NT2/D1 (cell line): ENCODE data around the gene TGFA.

Source experiments
- DNase-seq: peaks from one replicate; pipeline ENCODE4 v3.0.0-alpha.2; 2011; ENCODE audit warnings: low read depth, low spot score
- H3K27me3 ChIP-seq: 2 replicates; pipeline ENCODE4 v1.6.0; 2011; ENCODE audit warnings: mild to moderate bottlenecking; ENCODE audit not compliant: insufficient read length, insufficient read depth
- H3K36me3 ChIP-seq: 2 replicates; pipeline ENCODE4 v1.6.1; 2011; ENCODE audit warnings: mild to moderate bottlenecking, low read length, mixed read lengths; ENCODE audit not compliant: insufficient read depth, insufficient read length
- H3K4me1 ChIP-seq: 2 replicates; pipeline ENCODE4 v1.5.1; 2011; ENCODE audit not compliant: insufficient read depth, insufficient read length
- H3K4me3 ChIP-seq: 2 replicates; pipeline ENCODE4 v1.5.1; 2011; ENCODE audit warnings: low read depth; ENCODE audit not compliant: insufficient read length
- H3K9ac ChIP-seq: 2 replicates; pipeline ENCODE4 v1.6.0; 2011; ENCODE audit warnings: low read depth; ENCODE audit not compliant: insufficient read length
- H3K9me3 ChIP-seq: 2 replicates; pipeline ENCODE4 v1.5.1; 2011; ENCODE audit warnings: mild to moderate bottlenecking, low read length; ENCODE audit not compliant: insufficient read depth
- SUZ12 ChIP-seq: IDR thresholded peaks from 2 replicates; pipeline ENCODE4 v1.6.1; 2011; ENCODE audit not compliant: insufficient read length, insufficient read depth; ENCODE audit errors: extremely low read depth
- YY1 ChIP-seq: IDR thresholded peaks from 2 replicates; pipeline ENCODE4 v1.6.1; 2011; ENCODE audit not compliant: insufficient read length, insufficient read depth
- ZNF274 ChIP-seq: IDR thresholded peaks from 2 replicates; pipeline ENCODE4 v1.6.1; 2011; ENCODE audit warnings: mild to moderate bottlenecking, low read depth, low read length

The TGFA gene

DNA sequence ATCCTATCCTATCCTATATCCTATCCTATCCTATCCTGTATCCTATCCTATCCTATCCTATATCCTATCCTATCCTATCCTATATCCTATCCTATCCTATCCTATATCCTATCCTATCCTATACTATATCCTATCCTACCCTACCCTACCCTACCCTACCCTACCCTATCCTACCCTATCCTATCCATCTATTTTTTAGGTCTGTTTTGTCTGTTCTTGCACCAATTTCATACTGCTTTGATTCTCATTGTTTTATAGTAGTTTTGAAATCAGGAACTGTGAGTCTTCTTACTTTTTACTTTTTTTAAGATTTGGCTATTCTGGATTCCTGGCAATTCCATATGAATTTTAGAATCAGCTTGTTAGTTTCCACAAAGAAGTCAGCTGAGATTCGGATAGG, 118.5 kb downstream of the TGFA start:
- Histone ChIP-seq H3K4me1 (no peaks in the 10 kb centered on the region), H3K4me3 (no peak overlapping the region), H3K36me3 (no peaks in the 10 kb centered on the region), H3K27me3 (peaks cover 27% of the 10 kb centered on the region), H3K9me3 (no peaks in the 10 kb centered on the region), H3K9ac (no peak overlapping the region)
- no peak for TF ChIP-seq YY1
- TF ChIP-seq SUZ12 = no peak
- TF ChIP-seq ZNF274 = no peak
- no peak for DNase-seq

DNA sequence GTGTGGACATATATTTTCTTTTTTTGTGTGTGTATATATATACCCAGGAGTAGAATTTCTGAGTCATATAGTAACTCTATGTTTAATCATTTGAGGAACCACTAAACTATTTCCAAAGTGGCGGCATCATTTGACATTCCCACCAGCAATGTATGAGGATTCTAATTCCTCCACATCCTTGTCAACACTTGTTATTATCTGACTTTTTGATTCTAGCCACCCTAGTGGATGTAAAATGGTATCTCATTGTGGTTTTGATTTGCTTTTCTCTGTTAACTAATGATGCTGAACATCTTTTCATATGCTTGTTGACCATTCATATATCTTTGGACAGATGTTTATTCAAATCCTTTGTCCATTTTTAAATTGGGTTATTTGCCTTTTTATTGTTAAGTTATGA, 120.3 kb downstream of the TGFA start:
- no peak overlapping the region for H3K9ac ChIP-seq
- TF ChIP-seq ZNF274 = no peak
- TF ChIP-seq YY1 = no peak
- H3K27me3 ChIP-seq = peaks cover 27% of the 10 kb centered on the region
- no peak overlapping the region for H3K4me3 ChIP-seq
- no peaks in the 10 kb centered on the region for H3K36me3 ChIP-seq
- no peaks in the 10 kb centered on the region for H3K4me1 ChIP-seq
- DNase-seq = no peak
- H3K9me3 ChIP-seq = no peaks in the 10 kb centered on the region

DNA sequence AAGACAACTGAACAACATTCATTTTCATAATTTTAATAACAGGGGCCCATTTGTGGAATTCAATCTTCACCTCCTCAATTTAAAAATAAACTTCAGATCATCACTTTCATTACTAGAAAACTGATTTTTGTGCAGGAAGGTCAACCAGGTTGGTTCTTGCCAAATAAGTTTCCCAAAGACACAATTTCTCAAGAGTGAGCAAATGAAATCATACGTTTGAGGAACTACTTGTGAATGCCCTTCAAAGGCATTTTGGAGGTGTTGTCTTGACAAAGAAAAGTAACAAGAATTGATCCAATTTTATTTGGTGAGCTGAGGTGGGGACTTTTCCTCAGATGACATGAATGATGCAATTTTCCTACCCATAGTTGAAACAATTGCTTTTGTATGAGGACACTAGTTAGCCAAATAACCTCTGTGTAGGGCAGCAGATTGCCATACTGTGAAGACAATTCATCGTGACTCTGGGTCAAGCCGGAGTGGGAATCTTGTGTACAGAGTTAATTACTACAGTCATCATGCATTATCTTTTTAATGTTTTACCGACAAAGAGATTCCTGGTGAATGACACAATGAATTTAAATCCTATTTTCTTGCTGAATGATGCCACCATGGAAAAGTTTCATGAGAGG, 121.8 kb downstream of the TGFA start:
- H3K4me3 ChIP-seq = no peak overlapping the region
- peaks cover 23% of the 10 kb centered on the region for H3K27me3 ChIP-seq
- no peaks in the 10 kb centered on the region for H3K36me3 ChIP-seq
- no peak overlapping the region for H3K9ac ChIP-seq
- H3K9me3 ChIP-seq = no peaks in the 10 kb centered on the region
- H3K4me1 ChIP-seq = no peaks in the 10 kb centered on the region
- no peak for TF ChIP-seq SUZ12
- no peak for TF ChIP-seq YY1
- no peak for TF ChIP-seq ZNF274
- no peak for DNase-seq

DNA sequence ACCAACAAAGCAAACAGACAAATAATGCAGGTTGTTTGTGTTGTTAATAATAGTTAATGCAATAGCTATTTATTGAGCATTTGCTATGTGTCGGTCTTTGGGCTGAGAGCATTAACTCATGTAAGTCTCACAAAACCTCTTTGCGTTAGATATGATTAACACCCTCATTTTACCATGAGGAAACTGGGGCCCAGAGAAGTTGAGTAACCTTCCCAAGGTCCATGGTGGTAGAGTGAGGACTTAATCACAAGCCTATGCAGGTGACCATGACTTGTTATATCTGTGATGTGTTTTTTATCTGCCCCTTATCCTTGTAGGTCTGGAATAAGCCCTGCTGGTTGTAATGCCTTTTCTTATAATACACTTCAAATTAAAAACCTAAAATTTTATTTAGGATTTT, 127.3 kb downstream of the TGFA start:
- H3K4me3 ChIP-seq = no peak overlapping the region
- H3K9me3 ChIP-seq = no peaks in the 10 kb centered on the region
- no peaks in the 10 kb centered on the region for H3K4me1 ChIP-seq
- no peaks in the 10 kb centered on the region for H3K27me3 ChIP-seq
- TF ChIP-seq ZNF274 = no peak
- TF ChIP-seq SUZ12 = no peak
- TF ChIP-seq YY1 = no peak
- no peak for DNase-seq
- H3K9ac ChIP-seq = no peak overlapping the region
- H3K36me3 ChIP-seq = no peaks in the 10 kb centered on the region

DNA sequence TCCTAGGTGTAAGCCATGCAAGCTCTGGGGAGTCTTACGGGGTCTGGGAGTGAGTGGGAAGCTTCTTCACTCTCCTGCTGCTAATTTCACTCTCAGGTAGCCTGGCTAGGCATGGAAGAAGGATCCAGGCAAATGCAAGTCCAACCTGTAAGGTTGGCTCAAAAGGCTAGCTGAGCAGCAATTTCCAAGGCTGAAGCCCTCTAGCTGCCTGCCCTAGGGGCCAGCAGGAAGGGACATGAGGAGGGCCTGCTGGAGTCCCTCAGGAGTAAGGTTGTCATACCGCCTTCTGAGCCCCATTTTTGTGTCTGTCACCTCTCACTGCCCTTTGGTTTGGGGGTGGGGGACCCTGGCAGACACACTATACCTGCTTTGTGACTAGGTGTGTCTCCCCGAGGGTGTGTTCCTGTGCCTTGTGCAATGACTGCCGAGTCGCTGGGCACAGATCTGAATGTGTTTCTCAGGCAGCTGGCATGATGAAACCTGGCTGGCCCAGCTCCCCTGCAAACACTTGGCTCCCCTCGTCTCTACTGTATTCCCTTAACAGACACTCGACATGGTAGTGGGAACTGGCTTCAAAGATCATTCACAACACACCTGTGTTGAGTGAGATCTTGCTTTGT, 127.8 kb downstream of the TGFA start:
- DNase-seq = no peak
- H3K9ac ChIP-seq = no peak overlapping the region
- H3K36me3 ChIP-seq = no peaks in the 10 kb centered on the region
- H3K4me1 ChIP-seq = no peaks in the 10 kb centered on the region
- TF ChIP-seq YY1 (no peak), SUZ12 (no peak), ZNF274 (no peak)
- H3K4me3 ChIP-seq = no peak overlapping the region
- H3K27me3 ChIP-seq = no peaks in the 10 kb centered on the region
- H3K9me3 ChIP-seq = no peaks in the 10 kb centered on the region

DNA sequence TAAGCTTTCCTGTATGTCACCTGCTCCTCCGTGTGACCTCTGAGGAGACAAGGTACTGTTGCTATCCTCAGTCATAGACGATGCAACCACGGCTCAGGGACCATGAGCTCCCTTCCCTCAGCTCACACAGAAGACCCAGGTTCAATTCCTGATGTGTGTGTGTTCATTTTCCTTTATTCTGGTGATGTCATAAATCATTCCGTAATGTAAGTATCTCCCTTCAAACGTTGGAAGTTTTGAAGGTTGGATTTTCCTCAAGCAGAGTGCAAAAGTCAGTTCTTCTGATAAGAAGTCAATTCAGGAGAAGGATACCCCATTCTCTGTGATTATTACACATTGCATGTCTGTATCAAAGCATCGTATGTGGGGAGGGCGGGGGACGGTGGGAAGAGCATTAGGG, 132.9 kb downstream of the TGFA start:
- Histone ChIP-seq H3K4me1 (no peaks in the 10 kb centered on the region), H3K4me3 (no peak overlapping the region), H3K9me3 (no peaks in the 10 kb centered on the region), H3K27me3 (no peaks in the 10 kb centered on the region), H3K36me3 (no peaks in the 10 kb centered on the region), H3K9ac (no peak overlapping the region)
- TF ChIP-seq ZNF274 = no peak
- no peak for TF ChIP-seq SUZ12
- no peak for TF ChIP-seq YY1
- DNase-seq = no peak

DNA sequence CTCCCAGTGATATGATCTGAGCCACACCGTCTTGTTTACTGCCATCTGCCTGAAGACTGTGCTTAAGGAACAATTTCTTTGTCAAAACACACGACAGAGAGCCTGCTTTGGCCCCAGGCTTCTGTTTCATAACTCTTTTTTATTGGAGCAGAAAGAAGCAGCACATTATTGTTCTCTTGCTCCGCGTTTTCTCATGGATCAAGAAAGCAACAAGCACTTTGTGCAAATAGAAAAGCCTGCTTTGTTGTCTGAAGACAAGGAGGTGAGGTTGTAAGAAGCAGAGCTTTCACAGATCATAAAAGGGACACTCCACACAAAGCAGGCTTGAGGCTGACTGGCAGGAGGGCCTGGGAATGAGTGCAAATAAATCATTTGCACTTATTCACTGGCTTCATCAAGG, 133.5 kb downstream of the TGFA start:
- TF ChIP-seq SUZ12 (no peak), ZNF274 (no peak), YY1 (no peak)
- DNase-seq = no peak
- H3K4me3 ChIP-seq = no peak overlapping the region
- no peaks in the 10 kb centered on the region for H3K36me3 ChIP-seq
- H3K27me3 ChIP-seq = no peaks in the 10 kb centered on the region
- no peak overlapping the region for H3K9ac ChIP-seq
- H3K9me3 ChIP-seq = no peaks in the 10 kb centered on the region
- H3K4me1 ChIP-seq = no peaks in the 10 kb centered on the region
